K562 (cell line): ENCODE measurements around the gene EPHB2.

Experiments used
- JUN ChIP-seq, 2 experiments: sonication (generic) in 1 of 2; formaldehyde crosslinking in 1 of 2; IDR thresholded peaks; 2 replicates each; pipeline versions ENCODE4 v1.6.1 to v1.8.0; 2012 to 2022; ENCODE audit warnings: borderline replicate concordance in 2 of 2, mild to moderate bottlenecking in 2 of 2, improper control_type of control experiment in 1 of 2, low read depth in 1 of 2, low read length in 1 of 2, missing genetic modification reagents in 1 of 2
- ZBTB49 ChIP-seq: sonication (generic); formaldehyde crosslinking; IDR thresholded peaks from 2 replicates; pipeline ENCODE4 v1.8.0; 2022; ENCODE audit warnings: missing genetic modification reagents, mild to moderate bottlenecking, borderline replicate concordance

- TF ChIP-seq ZBTB49 (CRISPR knock-in tag) (no peak), JUN (IDR thresholded peaks at IDR 0.05; ENCODE audit: borderline replicate concordance, low read depth, low read length) (no peak), JUN (CRISPR knock-in tag; IDR thresholded peaks at IDR 0.05; ENCODE audit: borderline replicate concordance) (no peak)
These were observed 118.1 kb downstream of the EPHB2 start for GRCh38 chr1:22828484-22829308.
